Panc1 (cell line): Measurements from ENCODE around the gene MBD5.

ENCODE experiments used
- CTCF ChIP-seq: fragments of 450-650 bp; IDR thresholded peaks from 2 replicates; pipeline ENCODE4 v1.5.1; 2017; ENCODE audit warnings: mild to moderate bottlenecking
- POLR2AphosphoS5 ChIP-seq: IDR thresholded peaks from 2 replicates; pipeline ENCODE4 v1.6.1; 2012; ENCODE audit warnings: mild to moderate bottlenecking, low read depth, low read length, moderate library complexity
- SIN3A ChIP-seq: IDR thresholded peaks from 2 replicates; pipeline ENCODE4 v1.6.1; 2012; ENCODE audit warnings: low read depth, mild to moderate bottlenecking, low read length, moderate library complexity, borderline replicate concordance; ENCODE audit not compliant: insufficient read depth

- TF ChIP-seq SIN3A (no peak), CTCF (no peak), POLR2AphosphoS5 (no peak)
Measured at GRCh38 chr2:148023861-148024260, 3.0 kb downstream of the MBD5 start.
